Smooth muscle cell (in vitro differentiated cells): Measurements from ENCODE around the gene TFG. TPM values are rescaled to one million over a fixed set of nuclear protein-coding genes. Genes with fewer than 3 reads are reported as not detected.

Source experiments
- DNase-seq: peaks from one replicate; lab custom pipeline; 2025; ENCODE audit not compliant: unreplicated experiment; lab: John Stamatoyannopoulos, UW
- H2AFZ ChIP-seq: fragments of 200-600 bp; sonication (generic); 2 replicates; pipeline ENCODE4 v1.6.0; 2016; ENCODE audit warnings: antibody characterized with exemption, low read depth, mild to moderate bottlenecking
- H3F3A ChIP-seq: fragments of 200-600 bp; sonication (generic); 2 replicates; pipeline ENCODE4 v1.6.0; 2017; ENCODE audit warnings: antibody characterized with exemption, low read depth
- H3K27ac ChIP-seq: fragments of 200-600 bp; sonication (generic); 2 replicates; pipeline ENCODE4 v1.5.1; 2016; ENCODE audit warnings: low read depth, mild to moderate bottlenecking
- H3K27me3 ChIP-seq: fragments of 200-600 bp; sonication (generic); 2 replicates; pipeline ENCODE4 v1.6.1; 2016; ENCODE audit warnings: low read depth, mild to moderate bottlenecking
- H3K36me3 ChIP-seq: fragments of 200-600 bp; sonication (generic); 2 replicates; pipeline ENCODE4 v1.5.1; 2016; ENCODE audit warnings: low read depth
- H3K4me1 ChIP-seq: fragments of 200-600 bp; sonication (generic); 2 replicates; pipeline ENCODE4 v1.5.1; 2016; ENCODE audit warnings: low read depth
- H3K4me2 ChIP-seq: fragments of 200-600 bp; sonication (generic); 2 replicates; pipeline ENCODE4 v1.6.0; 2016; ENCODE audit warnings: mild to moderate bottlenecking
- H3K4me3 ChIP-seq: fragments of 200-600 bp; sonication (generic); 2 replicates; pipeline ENCODE4 v1.5.1; 2016; ENCODE audit warnings: mild to moderate bottlenecking
- H3K79me2 ChIP-seq: fragments of 200-600 bp; sonication (generic); 2 replicates; pipeline ENCODE4 v1.6.0; 2016; ENCODE audit warnings: low read depth, mild to moderate bottlenecking
- H3K9ac ChIP-seq: fragments of 200-600 bp; sonication (generic); 2 replicates; pipeline ENCODE4 v1.6.0; 2016; ENCODE audit warnings: low read depth
- H3K9me3 ChIP-seq: fragments of 200-600 bp; sonication (generic); replicated peaks from 2 replicates; pipeline ENCODE4 v1.5.1; 2016; ENCODE audit warnings: low read depth
- H4K20me1 ChIP-seq: fragments of 200-600 bp; sonication (generic); 2 replicates; pipeline ENCODE4 v1.6.0; 2016; ENCODE audit warnings: low read depth
- CTCF ChIP-seq: fragments of 200-600 bp; sonication (generic); IDR thresholded peaks from 2 replicates; pipeline ENCODE4 v1.5.1; 2017; ENCODE audit warnings: borderline replicate concordance, mild to moderate bottlenecking, antibody characterized with exemption; ENCODE audit not compliant: insufficient read depth, poor library complexity, severe bottlenecking
- WGBS: methylation state at CpG from one replicate; pipeline ENCODE4 v1.1.7; 2016; ENCODE audit warnings: low lambda C conversion rate; 5-methylcytosine and 5-hydroxymethylcytosine counted together
- polyA plus RNA-seq: library from polyadenylated mRNA; unstranded; fragments of >200 nt; fragmentation: Nextera tagmentation; extraction: Ambion mirVana; gene quantifications from 2 replicates; pipeline ENCODE4 v1.2.1, GENCODE V29; 2016
- total RNA-seq: library from RNA; depleted of rRNA; stranded (reverse); fragments of >200 nt; gene quantifications from 2 replicates; pipeline ENCODE4 v1.2.3, GENCODE V29; 2014

Gene TFG
- total and polyA plus RNA-seq, 2 experiments from 2014 or later: 205 to 246 TPM

GRCh38 chr3:100709842-100710260 lies 557 bp downstream of the TFG start:
- H3F3A ChIP-seq: peaks cover 11% of the 10 kb centered on the region
- H3K4me1 ChIP-seq: peaks cover 24% of the 10 kb centered on the region
- no peak overlapping the region for H2AFZ ChIP-seq
- no peaks in the 10 kb centered on the region for H3K9me3 ChIP-seq
- H3K4me3 ChIP-seq: peak overlapping the region; percentile 85
- H3K27me3 ChIP-seq: peaks cover 18% of the 10 kb centered on the region
- peak overlapping the region; percentile 91 for H3K27ac ChIP-seq
- DNase-seq: no peak
- peak overlapping the region; percentile 94 for H3K9ac ChIP-seq
- peaks cover 51% of the 10 kb centered on the region for H3K79me2 ChIP-seq
- H4K20me1 ChIP-seq: peaks cover 48% of the 10 kb centered on the region
- peaks cover 3% of the 10 kb centered on the region for H3K36me3 ChIP-seq
- no peak for TF ChIP-seq CTCF
- 2% methylated on average over 14 of the region's 23 CpGs for WGBS
- peak overlapping the region; percentile 97 for H3K4me2 ChIP-seq

GRCh38 chr3:100710261-100710968 lies 1.1 kb downstream of the TFG start:
- Histone ChIP-seq H3K9ac (peak overlapping the region; percentile 94), H3K4me3 (peak overlapping the region; percentile 85), H3F3A (peaks cover 11% of the 10 kb centered on the region), H3K27me3 (peaks cover 18% of the 10 kb centered on the region), H3K4me1 (peaks cover 24% of the 10 kb centered on the region), H3K79me2 (peaks cover 56% of the 10 kb centered on the region), H4K20me1 (peaks cover 54% of the 10 kb centered on the region), H3K9me3 (no peaks in the 10 kb centered on the region), H3K36me3 (peaks cover 3% of the 10 kb centered on the region), H3K27ac (peak overlapping the region; percentile 91), H2AFZ (no peak overlapping the region), H3K4me2 (peak overlapping the region; percentile 97)
- no peak for DNase-seq
- 16% methylated on average over 8 of the region's 8 CpGs for WGBS
- TF ChIP-seq CTCF: peak; percentile 25

- peaks cover 18% of the 10 kb centered on the region for H3K36me3 ChIP-seq
- H3K4me1 ChIP-seq: peaks cover 42% of the 10 kb centered on the region
- no peaks in the 10 kb centered on the region for H3K27me3 ChIP-seq
- H4K20me1 ChIP-seq: peaks cover 100% of the 10 kb centered on the region
- H3K9me3 ChIP-seq: no peaks in the 10 kb centered on the region
- peaks cover 7% of the 10 kb centered on the region for H3F3A ChIP-seq
- H3K4me3 ChIP-seq: no peak overlapping the region
- H3K79me2 ChIP-seq: peaks cover 100% of the 10 kb centered on the region
- H2AFZ ChIP-seq: no peak overlapping the region
- H3K4me2 ChIP-seq: peak overlapping the region; percentile 38
- TF ChIP-seq CTCF: no peak
- peak overlapping the region; percentile 5 for H3K27ac ChIP-seq
- H3K9ac ChIP-seq: no peak overlapping the region
- no peak for DNase-seq
These were observed 5.9 kb downstream of the TFG start for GRCh38 chr3:100715176-100715575.

- H4K20me1 ChIP-seq: peaks cover 100% of the 10 kb centered on the region
- TF ChIP-seq CTCF: no peak
- no peak overlapping the region for H2AFZ ChIP-seq
- H3K9ac ChIP-seq: no peak overlapping the region
- no peaks in the 10 kb centered on the region for H3F3A ChIP-seq
- H3K4me2 ChIP-seq: peak overlapping the region; percentile 40
- H3K27me3 ChIP-seq: no peaks in the 10 kb centered on the region
- H3K79me2 ChIP-seq: peaks cover 100% of the 10 kb centered on the region
- H3K9me3 ChIP-seq: no peaks in the 10 kb centered on the region
- H3K36me3 ChIP-seq: peaks cover 35% of the 10 kb centered on the region
- H3K27ac ChIP-seq: no peak overlapping the region
- 88% methylated on average over 2 of the region's 2 CpGs for WGBS
- H3K4me3 ChIP-seq: no peak overlapping the region
- DNase-seq: no peak
- H3K4me1 ChIP-seq: peaks cover 35% of the 10 kb centered on the region
These were observed 7.8 kb downstream of the TFG start for GRCh38 chr3:100717063-100717462.
